ENCODE data around the gene UMODL1.

UMODL1 gene

GRCh38 chr21:42148097-42148496 lies 77.0 kb downstream of the UMODL1 start:
- no peak overlapping the region for H3K4me2 ChIP-seq (ENCODE audit: low read length)
- no peak for TF ChIP-seq CTCF (IDR thresholded peaks at IDR 0.05)
- no peaks in the 10 kb centered on the region for H3K27me3 ChIP-seq (ENCODE audit: control insufficient read depth, insufficient read depth, low read length)
- no peaks in the 10 kb centered on the region for H3K4me1 ChIP-seq
- no peaks in the 10 kb centered on the region for H3K9me3 ChIP-seq (ENCODE audit: control insufficient read depth, low read length)
- no peak overlapping the region for H3K27ac ChIP-seq
- no peaks in the 10 kb centered on the region for H3K79me2 ChIP-seq
- no peak overlapping the region for H2AFZ ChIP-seq
- H3K9ac ChIP-seq: no peak overlapping the region
- no peaks in the 10 kb centered on the region for H3K36me3 ChIP-seq (ENCODE audit: control insufficient read depth, insufficient read depth, low read length)
- H3K4me3 ChIP-seq (ENCODE audit: low read depth, low read length): no peak overlapping the region

GRCh38 chr21:42148584-42148983 lies 77.5 kb downstream of the UMODL1 start:
- Histone ChIP-seq H3K9me3 (ENCODE audit: control insufficient read depth, low read length) (no peaks in the 10 kb centered on the region), H3K27me3 (ENCODE audit: control insufficient read depth, insufficient read depth, low read length) (no peaks in the 10 kb centered on the region), H3K9ac (no peak overlapping the region), H3K4me3 (ENCODE audit: low read depth, low read length) (no peak overlapping the region), H3K4me1 (no peaks in the 10 kb centered on the region), H2AFZ (no peak overlapping the region), H3K4me2 (ENCODE audit: low read length) (no peak overlapping the region), H3K27ac (no peak overlapping the region), H3K36me3 (ENCODE audit: control insufficient read depth, insufficient read depth, low read length) (no peaks in the 10 kb centered on the region), H3K79me2 (no peaks in the 10 kb centered on the region)
- TF ChIP-seq CTCF (IDR thresholded peaks at IDR 0.05): no peak

GRCh38 chr21:42149656-42150473 lies 78.7 kb downstream of the UMODL1 start:
- Histone ChIP-seq H2AFZ (no peak overlapping the region), H3K9me3 (ENCODE audit: control insufficient read depth, low read length) (no peaks in the 10 kb centered on the region), H3K27ac (no peak overlapping the region), H3K79me2 (no peaks in the 10 kb centered on the region), H3K4me2 (ENCODE audit: low read length) (no peak overlapping the region), H3K9ac (no peak overlapping the region), H3K4me1 (no peaks in the 10 kb centered on the region), H3K36me3 (ENCODE audit: control insufficient read depth, insufficient read depth, low read length) (no peaks in the 10 kb centered on the region), H3K27me3 (ENCODE audit: control insufficient read depth, insufficient read depth, low read length) (no peaks in the 10 kb centered on the region), H3K4me3 (ENCODE audit: low read depth, low read length) (no peak overlapping the region)
- TF ChIP-seq CTCF (IDR thresholded peaks at IDR 0.05): no peak

GRCh38 chr21:42150474-42151085 lies 79.5 kb downstream of the UMODL1 start:
- no peak overlapping the region for H3K4me3 ChIP-seq (ENCODE audit: low read depth, low read length)
- no peaks in the 10 kb centered on the region for H3K9me3 ChIP-seq (ENCODE audit: control insufficient read depth, low read length)
- H3K27me3 ChIP-seq (ENCODE audit: control insufficient read depth, insufficient read depth, low read length): no peaks in the 10 kb centered on the region
- H3K36me3 ChIP-seq (ENCODE audit: control insufficient read depth, insufficient read depth, low read length): no peaks in the 10 kb centered on the region
- H2AFZ ChIP-seq: no peak overlapping the region
- no peak overlapping the region for H3K4me2 ChIP-seq (ENCODE audit: low read length)
- H3K9ac ChIP-seq: no peak overlapping the region
- H3K79me2 ChIP-seq: no peaks in the 10 kb centered on the region
- H3K27ac ChIP-seq: no peak overlapping the region
- H3K4me1 ChIP-seq: no peaks in the 10 kb centered on the region
- no peak for TF ChIP-seq CTCF (IDR thresholded peaks at IDR 0.05)

All from parathyroid adenoma (tissue), 2 donors.